HG03571 (cell line): Measurements from ENCODE around the gene APH1A.
"Not testable (repeated sequence)": the region's sequence is repeated elsewhere in the genome, so short reads cannot be mapped to it uniquely, and the experiment has no call there.

Experiments
- ATAC-seq: cut with Tn5 transposase; IDR thresholded peaks from one replicate; pipeline ENCODE4 v1.9.1; 2021; ENCODE audit not compliant: unreplicated experiment

Gene APH1A

DNA sequence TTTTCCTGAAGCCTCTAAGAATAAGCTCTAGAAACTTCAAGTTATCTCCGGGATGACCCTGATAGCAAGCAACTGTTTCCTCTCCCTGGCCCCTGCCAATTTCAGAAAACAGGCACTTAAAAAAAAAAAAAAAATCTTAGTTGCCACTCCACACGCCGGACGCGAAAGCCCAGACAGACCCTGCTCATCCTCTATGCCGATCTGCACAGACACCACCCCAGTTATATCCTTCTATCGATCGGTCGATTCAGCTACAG lies 34.6 kb downstream of the APH1A start:
- ATAC-seq = no peak

DNA sequence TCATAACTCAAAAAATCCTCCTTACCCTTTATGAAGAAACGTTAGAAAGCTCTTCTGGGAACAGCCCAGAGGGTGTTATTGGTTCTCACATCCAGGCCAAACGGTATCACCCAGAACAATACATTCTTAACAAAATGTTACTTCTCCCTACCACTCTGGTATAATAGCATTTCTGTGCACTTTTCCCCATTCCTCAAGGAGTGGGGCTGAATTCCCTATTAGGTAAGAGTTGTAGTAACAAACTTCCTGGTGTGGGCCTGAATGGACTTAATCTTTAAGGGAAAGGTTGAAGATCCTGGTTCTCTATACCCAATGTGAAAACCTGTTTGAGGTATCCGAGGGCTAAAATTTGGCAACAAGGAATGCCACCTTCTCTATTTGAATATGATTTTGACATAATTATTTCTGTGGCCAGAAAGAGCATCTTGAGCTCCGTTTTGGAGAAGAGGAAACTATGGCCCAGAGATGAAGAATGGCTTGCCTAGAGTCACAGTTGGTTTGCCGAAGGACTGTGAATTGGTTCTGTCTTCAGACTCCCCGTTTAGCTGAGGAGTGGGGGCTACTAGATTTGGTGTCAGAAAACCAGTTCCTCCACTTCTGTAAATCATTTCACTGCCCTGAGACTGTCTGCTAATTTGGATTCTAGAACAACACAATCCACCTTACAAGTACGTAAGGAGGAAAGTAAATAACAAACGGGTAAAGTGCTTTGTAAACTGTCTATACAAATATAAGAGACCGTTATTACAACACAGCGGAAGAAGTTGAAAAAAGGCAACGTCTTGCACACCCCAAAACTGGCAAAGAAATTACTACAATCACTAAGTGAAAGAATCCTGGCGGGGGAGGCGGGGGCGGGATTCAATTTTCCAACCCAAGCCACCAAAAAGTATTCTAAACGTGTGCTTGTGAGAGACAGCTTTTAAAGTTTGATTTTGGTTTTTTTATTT lies 35.2 kb downstream of the APH1A start:
- no peak for ATAC-seq

DNA sequence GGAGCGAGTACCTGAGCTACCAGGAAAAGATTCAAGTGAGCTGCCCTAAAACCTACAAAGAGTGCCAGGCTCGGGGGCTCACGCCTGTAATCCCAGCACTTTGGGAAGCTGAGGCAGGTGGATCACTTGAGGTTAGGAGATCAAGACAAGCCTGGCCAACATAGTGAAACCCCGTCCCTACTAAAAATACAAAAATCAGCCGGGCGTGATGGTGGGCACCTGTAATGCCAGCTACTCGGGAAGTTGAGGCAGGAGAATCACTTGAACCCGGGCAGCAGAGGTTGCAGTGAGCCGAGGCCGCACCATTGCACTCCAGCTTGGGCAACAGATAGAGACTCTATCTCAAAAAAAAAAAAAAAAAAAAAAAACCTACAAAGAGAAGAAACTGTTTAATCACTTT lies 35.9 kb downstream of the APH1A start:
- ATAC-seq = not testable (repeated sequence)

DNA sequence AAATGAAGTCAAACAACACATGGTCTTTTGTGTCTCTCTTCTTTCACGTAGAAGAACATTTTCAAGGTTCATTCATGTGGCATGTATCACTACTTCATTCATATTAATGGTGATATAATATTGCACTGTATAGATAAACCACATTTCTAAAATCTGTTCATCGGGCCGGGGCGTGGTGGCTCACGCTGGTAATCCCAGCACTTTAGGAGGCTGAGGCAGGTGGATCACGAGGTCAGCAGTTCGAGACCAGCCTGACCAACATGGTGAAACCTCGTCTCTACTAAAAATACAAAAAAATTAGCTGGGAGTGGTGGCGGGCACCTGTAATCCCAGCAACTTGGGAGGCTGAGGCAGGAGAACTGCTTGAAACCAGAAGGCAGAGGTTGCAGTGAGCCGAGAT lies 40.6 kb downstream of the APH1A start:
- not testable (repeated sequence) for ATAC-seq

DNA sequence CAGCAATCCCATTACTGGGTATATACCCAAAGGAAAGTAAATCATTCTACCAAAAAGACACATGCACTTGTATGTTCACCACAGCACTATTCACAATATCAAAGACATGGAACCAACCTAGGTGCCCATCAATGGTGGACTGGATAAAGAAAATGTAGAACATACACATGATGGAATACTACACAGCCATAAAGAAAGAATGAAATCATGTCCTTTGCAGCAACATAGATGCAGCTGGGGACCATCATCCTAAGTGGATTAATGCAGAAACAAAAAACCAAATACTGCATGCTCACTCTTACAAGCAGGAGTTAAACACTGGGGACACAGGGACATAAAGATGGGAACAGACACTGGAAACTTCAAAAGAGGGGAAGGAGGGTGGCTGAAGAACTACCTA lies 41.6 kb downstream of the APH1A start:
- ATAC-seq = no peak

DNA sequence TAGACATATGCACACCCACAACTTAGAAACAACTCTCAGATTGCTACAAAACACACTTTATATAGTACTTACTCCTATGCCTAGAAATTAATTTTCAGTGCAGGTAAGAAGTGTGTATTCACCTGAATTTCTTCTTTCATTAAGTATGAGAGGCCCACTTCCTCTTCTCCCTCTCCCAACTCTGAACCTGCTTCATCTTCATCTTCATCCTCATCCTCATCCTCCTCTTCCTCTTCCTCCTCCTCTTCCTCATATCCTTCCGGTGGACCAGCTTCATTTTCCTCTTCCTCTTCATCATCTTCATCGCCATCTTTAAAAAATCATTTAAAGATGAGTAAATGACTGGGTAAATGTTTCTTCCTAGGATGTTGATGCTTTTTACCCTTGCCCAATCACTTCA lies 42.3 kb downstream of the APH1A start:
- no peak for ATAC-seq

DNA sequence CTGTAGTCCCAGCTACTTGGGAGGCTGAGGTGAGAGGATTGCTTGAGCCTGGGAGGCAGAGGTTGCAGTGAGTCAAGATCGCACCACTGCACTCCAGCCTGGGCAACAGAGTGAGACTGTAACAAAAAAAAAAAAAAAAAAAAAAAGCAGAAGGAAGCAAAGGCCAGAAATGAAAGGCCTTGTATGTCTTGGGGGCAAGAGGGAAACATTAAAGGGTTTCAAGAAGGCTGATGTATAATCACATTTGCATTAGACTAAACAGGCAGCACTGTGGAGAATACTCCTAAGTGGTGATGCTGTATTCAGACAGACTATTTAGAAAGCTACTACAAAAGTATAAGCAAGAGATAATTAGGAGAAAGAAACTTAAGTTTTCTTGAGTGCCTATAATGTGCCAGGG lies 43.3 kb downstream of the APH1A start:
- ATAC-seq = no peak

DNA sequence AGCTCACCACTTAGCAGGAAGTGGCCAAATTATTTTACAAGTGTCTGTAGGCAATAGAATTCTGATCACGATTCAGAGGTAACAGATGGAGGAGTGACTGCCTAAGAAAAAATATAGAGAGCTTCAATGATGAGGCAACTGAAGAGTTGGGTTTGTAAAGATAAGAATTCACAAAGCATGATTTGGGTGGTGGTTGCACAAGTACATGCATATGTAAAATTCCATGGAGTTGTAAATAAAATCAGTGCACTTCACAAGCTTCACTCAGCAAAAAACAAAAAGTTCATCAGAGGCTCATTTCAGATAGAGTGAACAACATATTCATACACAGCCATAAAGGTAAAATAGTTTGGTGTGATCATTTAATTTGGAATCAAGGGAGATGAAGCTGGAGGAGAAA lies 43.8 kb downstream of the APH1A start:
- no peak for ATAC-seq

DNA sequence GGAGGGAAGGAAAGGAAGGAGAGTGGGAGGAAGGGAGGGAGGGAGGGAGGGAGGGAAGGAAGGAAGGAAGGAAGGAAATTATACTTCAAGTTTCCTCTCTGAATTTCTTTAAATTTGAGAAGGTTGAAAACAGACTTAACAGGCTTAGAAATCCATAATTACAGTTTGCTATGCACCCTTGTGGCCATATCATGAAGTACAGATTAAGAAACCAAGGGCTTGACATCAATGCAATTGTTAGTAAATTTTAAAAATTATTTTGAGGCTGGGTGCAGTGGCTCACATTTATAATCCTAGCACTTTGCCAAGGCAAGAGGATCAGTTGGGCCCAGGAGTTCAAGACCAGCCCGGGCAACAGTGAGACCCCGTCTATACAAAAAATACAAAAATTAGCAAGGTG lies 47.3 kb downstream of the APH1A start:
- ATAC-seq = no peak

DNA sequence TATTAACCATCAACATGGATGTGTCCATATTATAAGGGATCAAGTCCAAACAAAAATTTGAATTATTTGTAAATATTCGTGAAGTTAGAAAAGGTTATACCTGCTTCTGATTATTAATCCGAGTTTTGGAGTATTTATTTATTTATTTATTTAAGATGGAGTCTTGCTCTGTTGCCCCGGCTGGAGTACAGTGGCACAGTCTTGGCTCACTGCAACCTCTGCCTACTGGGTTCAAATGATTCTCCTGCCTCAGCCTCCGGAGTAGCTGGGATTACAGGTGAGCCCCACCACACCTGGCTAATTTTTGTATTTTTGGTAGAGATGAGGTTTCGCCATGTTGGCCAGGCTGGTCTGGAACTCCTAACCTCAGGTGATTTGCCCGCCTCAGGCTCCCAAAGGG lies 53.0 kb downstream of the APH1A start:
- ATAC-seq = not testable (repeated sequence)
